K562 (cell line): ENCODE results near the gene COMMD1.

Experiments
- BCL6 ChIP-seq: fragments of 250-450 bp; sonication (Bioruptor Pico); IDR thresholded peaks from 2 replicates; pipeline ENCODE4 v1.4.0; 2020
- IRF1 ChIP-seq: sonication (generic); formaldehyde crosslinking; IDR thresholded peaks from 2 replicates; pipeline ENCODE4 v1.8.0; 2022; ENCODE audit warnings: missing genetic modification reagents, mild to moderate bottlenecking, borderline replicate concordance
- TBL1XR1 ChIP-seq, 2 experiments: IDR thresholded peaks; 2 replicates each; pipeline ENCODE4 v1.6.1; 2012; ENCODE audit warnings: improper control_type of control experiment in 2 of 2, low read length in 2 of 2, mild to moderate bottlenecking in 1 of 2
- TF ChIP-seq, protein P1 (sequence below): fragments of 250-450 bp; sonication (Bioruptor Pico); IDR thresholded peaks from 2 replicates; pipeline ENCODE4 v1.8.0; 2022; ENCODE audit warnings: moderate library complexity, mild to moderate bottlenecking, inconsistent platforms

- TF ChIP-seq IRF1 (CRISPR knock-in tag), result no peak
- no peak for TF ChIP-seq BCL6 (CRISPR knock-in tag)
- no peak for TF ChIP-seq TBL1XR1 (IDR thresholded peaks at IDR 0.05; ENCODE audit: low read length in 2 of 2)
- TF ChIP-seq, protein P1, sequence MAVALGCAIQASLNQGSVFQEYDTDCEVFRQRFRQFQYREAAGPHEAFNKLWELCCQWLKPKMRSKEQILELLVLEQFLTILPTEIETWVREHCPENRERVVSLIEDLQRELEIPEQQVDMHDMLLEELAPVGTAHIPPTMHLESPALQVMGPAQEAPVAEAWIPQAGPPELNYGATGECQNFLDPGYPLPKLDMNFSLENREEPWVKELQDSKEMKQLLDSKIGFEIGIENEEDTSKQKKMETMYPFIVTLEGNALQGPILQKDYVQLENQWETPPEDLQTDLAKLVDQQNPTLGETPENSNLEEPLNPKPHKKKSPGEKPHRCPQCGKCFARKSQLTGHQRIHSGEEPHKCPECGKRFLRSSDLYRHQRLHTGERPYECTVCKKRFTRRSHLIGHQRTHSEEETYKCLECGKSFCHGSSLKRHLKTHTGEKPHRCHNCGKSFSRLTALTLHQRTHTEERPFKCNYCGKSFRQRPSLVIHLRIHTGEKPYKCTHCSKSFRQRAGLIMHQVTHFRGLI (CRISPR knock-in tag), result no peak
Measured at GRCh38 chr2:62032096-62032495, 126.6 kb downstream of the COMMD1 start.
